Tibial nerve (tissue), 4 donors: Measurements from ENCODE around the gene VWC2L. TPM values are rescaled to one million over a fixed set of nuclear protein-coding genes. Genes with fewer than 3 reads are reported as not detected.

Experiments
- DNase-seq, 2 donors: peaks; one replicate each; pipeline ENCODE4 v3.0.0-alpha.2; 2019; ENCODE audit warnings: low spot score in 2 of 2
- H3K27ac ChIP-seq, 4 donors: fragments of 200-600 bp; sonication (generic) in 3 of 4; one replicate each; pipeline ENCODE4 v1.5.1; 2017 to 2019; ENCODE audit warnings: mild to moderate bottlenecking in 1 of 4
- H3K27me3 ChIP-seq, 2 donors: fragments of 200-600 bp; sonication (generic) in 1 of 2; one replicate each; pipeline versions ENCODE4 v1.5.1 to v1.6.0; 2017 to 2019
- H3K36me3 ChIP-seq, 3 donors: fragments of 200-600 bp; sonication (generic); one replicate each; pipeline ENCODE4 v1.5.1; 2018 to 2019
- H3K4me1 ChIP-seq, 4 donors: fragments of 200-600 bp; sonication (generic) in 3 of 4; one replicate each; pipeline ENCODE4 v1.5.1; 2017 to 2019
- H3K4me3 ChIP-seq, 4 donors: fragments of 200-600 bp; sonication (generic) in 3 of 4; one replicate each; pipeline ENCODE4 v1.5.1; 2017 to 2019; ENCODE audit warnings: mild to moderate bottlenecking in 1 of 4, moderate library complexity in 1 of 4
- H3K9me3 ChIP-seq, 4 donors: fragments of 200-600 bp; sonication (generic) in 3 of 4; one replicate each; pipeline ENCODE4 v1.5.1; 2017 to 2019
- EP300 ChIP-seq, 2 donors: sonication (generic); formaldehyde crosslinking; IDR thresholded peaks; one replicate each; pipeline ENCODE4 v1.6.1; 2017; ENCODE audit warnings: antibody characterized with exemption in 2 of 2, mild to moderate bottlenecking in 1 of 2
- POLR2A ChIP-seq, 2 donors: fragments of 450-650 bp; IDR thresholded peaks; one replicate each; pipeline ENCODE4 v1.6.1; 2017; ENCODE audit warnings: antibody characterized with exemption in 2 of 2, mild to moderate bottlenecking in 2 of 2, moderate library complexity in 2 of 2
- WGBS, 2 donors: methylation state at CpG; one replicate each; pipeline ENCODE4 v1.1.5; 2018; 5-methylcytosine and 5-hydroxymethylcytosine counted together
- total RNA-seq, 4 donors: library from RNA; depleted of rRNA; stranded (reverse); fragments of >200 nt; gene quantifications; one replicate each; pipeline ENCODE4 v1.1.0, GENCODE V29; 2016
- TF ChIP-seq, protein P1 (sequence below), 5 experiments: fragments of 200-600 bp in 3 of 5; fragments of 450-650 bp in 2 of 5; sonication (generic) in 3 of 5; IDR thresholded peaks; one replicate each; pipeline ENCODE4 v1.5.1; 2016 to 2019; ENCODE audit warnings: antibody characterized with exemption in 5 of 5, mild to moderate bottlenecking in 3 of 5, moderate library complexity in 2 of 5

Gene VWC2L
- total RNA-seq, 4 donors from 2014 or later = not detected

DNA sequence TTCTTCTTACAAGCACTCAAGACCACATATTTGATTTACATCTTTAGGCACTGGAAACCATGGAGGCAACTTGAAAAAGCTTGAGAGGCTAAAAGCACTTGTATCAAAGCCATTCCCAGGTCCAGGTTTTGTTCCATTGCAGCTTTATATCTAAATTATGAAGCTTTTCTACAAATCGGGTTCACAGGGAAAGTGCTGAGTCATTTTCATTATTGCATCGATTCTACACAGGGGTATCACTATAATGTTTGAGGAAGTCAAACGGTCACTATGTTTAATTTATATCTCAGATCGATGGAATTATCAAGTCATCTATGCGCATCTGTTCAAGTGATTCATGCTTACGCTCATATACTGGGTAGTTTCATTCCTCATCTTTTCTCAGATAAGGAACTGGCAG, 118.7 kb downstream of the VWC2L start:
- Histone ChIP-seq H3K27ac (no peak overlapping the region), H3K4me1 (no peaks in the 10 kb centered on the region), H3K27me3 (no peaks in the 10 kb centered on the region), H3K36me3 (no peaks in the 10 kb centered on the region), H3K9me3 (no peaks in the 10 kb centered on the region), H3K4me3 (no peak overlapping the region)
- DNase-seq = no peak
- TF ChIP-seq, protein P1, sequence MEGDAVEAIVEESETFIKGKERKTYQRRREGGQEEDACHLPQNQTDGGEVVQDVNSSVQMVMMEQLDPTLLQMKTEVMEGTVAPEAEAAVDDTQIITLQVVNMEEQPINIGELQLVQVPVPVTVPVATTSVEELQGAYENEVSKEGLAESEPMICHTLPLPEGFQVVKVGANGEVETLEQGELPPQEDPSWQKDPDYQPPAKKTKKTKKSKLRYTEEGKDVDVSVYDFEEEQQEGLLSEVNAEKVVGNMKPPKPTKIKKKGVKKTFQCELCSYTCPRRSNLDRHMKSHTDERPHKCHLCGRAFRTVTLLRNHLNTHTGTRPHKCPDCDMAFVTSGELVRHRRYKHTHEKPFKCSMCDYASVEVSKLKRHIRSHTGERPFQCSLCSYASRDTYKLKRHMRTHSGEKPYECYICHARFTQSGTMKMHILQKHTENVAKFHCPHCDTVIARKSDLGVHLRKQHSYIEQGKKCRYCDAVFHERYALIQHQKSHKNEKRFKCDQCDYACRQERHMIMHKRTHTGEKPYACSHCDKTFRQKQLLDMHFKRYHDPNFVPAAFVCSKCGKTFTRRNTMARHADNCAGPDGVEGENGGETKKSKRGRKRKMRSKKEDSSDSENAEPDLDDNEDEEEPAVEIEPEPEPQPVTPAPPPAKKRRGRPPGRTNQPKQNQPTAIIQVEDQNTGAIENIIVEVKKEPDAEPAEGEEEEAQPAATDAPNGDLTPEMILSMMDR (IDR thresholded peaks at IDR 0.05) = no peak
- TF ChIP-seq EP300 (IDR thresholded peaks at IDR 0.05) (no peak), POLR2A (IDR thresholded peaks at IDR 0.05) (no peak)
- 81 to 87% methylated on average over 6 of the region's 6 CpGs for WGBS, 2 donors

DNA sequence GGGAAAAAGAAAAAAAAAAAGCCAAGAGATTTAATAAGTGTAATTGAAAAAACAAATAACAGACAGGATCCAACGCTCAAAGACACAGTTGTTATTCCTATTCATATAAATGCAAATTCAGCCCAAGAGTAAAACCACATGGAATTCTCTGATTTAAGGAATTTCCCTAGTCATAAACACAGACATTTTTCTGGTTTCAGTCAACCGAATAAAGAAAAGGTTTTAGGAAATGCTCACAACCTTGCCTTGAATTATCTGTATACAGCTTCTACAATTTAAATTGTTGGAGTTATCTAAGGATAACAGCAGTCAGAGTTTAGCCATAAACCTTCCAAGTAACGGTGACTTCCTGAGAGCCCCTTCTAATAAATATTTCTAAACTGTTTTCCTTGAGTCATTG, 122.7 kb downstream of the VWC2L start:
- Histone ChIP-seq H3K27me3 (no peaks in the 10 kb centered on the region), H3K27ac (no peak overlapping the region), H3K4me1 (no peaks in the 10 kb centered on the region), H3K9me3 (no peaks in the 10 kb centered on the region), H3K36me3 (no peaks in the 10 kb centered on the region), H3K4me3 (no peak overlapping the region)
- DNase-seq = no peak
- 30 to 34% methylated on average over 3 of the region's 3 CpGs for WGBS, 2 donors
- TF ChIP-seq, protein P1 (IDR thresholded peaks at IDR 0.05) = no peak
- TF ChIP-seq POLR2A (IDR thresholded peaks at IDR 0.05) = no peak
- no peak for TF ChIP-seq EP300 (IDR thresholded peaks at IDR 0.05)

DNA sequence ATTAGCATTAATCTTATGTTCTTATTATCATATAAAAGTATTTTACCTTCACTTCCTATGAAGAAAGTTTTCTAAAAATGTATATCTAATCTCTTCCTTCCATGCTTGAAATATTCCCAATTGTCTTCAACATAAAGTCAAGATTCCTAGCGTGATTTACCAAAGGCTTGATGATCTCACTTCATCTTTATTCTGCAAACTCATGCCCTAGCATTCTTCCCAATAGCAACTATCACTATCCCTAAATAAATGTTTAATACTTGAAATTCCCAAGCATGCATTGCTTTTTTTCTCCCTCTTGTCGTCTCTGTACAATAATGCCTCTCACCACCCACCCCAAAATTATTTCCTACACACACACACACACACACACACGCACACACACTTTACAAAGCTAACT, 125.8 kb downstream of the VWC2L start:
- TF ChIP-seq, protein P1 (IDR thresholded peaks at IDR 0.05) = no peak
- TF ChIP-seq EP300 (IDR thresholded peaks at IDR 0.05) = no peak
- no peak for TF ChIP-seq POLR2A (IDR thresholded peaks at IDR 0.05)
- Histone ChIP-seq H3K4me1 (no peaks in the 10 kb centered on the region), H3K4me3 (no peak overlapping the region), H3K27me3 (no peaks in the 10 kb centered on the region), H3K27ac (no peak overlapping the region), H3K36me3 (no peaks in the 10 kb centered on the region), H3K9me3 (no peaks in the 10 kb centered on the region)
- 38 to 44% methylated on average over 3 of the region's 3 CpGs for WGBS, 2 donors
- DNase-seq = no peak

DNA sequence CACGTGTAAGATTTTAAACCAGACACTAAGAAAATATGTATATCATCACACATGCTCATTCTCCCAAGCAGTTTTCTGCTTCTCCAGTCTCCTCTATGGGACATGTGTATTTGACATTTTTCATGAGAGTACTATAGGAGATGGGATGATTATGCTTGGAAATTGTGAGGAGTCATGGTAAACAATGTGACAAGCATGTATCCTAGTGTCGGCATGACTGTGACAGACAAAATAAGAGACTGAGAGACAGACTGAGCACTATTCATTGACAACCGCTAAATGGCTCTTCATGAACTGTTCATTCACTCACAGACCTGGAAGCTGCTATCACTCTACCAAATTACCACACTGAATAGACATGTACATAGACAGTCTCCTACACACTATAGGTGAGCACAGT, 127.1 kb downstream of the VWC2L start:
- H3K27ac ChIP-seq = no peak overlapping the region
- WGBS, 2 donors = 62 to 65% methylated on average over 3 of the region's 3 CpGs
- no peaks in the 10 kb centered on the region for H3K27me3 ChIP-seq
- no peak overlapping the region for H3K4me3 ChIP-seq
- no peak for DNase-seq
- TF ChIP-seq, protein P1 (IDR thresholded peaks at IDR 0.05) = no peak
- no peak for TF ChIP-seq EP300 (IDR thresholded peaks at IDR 0.05)
- TF ChIP-seq POLR2A (IDR thresholded peaks at IDR 0.05) = no peak
- no peaks in the 10 kb centered on the region for H3K9me3 ChIP-seq
- no peaks in the 10 kb centered on the region for H3K36me3 ChIP-seq
- H3K4me1 ChIP-seq = peaks cover 0 to 6% (median 0%) of the 10 kb centered on the region in 4 donors

DNA sequence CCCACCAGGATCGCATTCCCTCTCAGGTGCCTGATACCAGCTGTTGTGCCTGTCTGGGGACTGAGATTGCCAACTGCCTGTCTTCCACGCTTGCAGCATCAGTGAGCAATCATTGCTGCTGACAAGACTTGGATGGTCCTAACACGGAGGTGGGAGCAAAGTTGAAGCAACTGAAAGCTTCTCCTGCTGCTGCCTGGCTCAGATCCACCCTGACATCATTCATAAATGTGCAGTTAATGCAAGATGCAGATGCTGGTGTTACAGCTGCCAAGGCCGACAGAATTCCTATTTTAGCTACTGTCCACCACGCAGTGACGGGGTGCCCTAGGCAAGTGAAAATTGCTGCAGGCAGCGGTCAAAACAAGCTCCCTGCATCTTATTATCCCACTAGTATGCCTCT, 131.4 kb downstream of the VWC2L start:
- DNase-seq = no peak
- 54 to 57% methylated on average over 7 of the region's 7 CpGs for WGBS, 2 donors
- Histone ChIP-seq H3K9me3 (no peaks in the 10 kb centered on the region), H3K27ac (no peak overlapping the region), H3K27me3 (no peaks in the 10 kb centered on the region), H3K36me3 (no peaks in the 10 kb centered on the region), H3K4me3 (no peak overlapping the region), H3K4me1 (peaks cover 0 to 6% (median 0%) of the 10 kb centered on the region in 4 donors)
- TF ChIP-seq POLR2A (IDR thresholded peaks at IDR 0.05) (no peak), EP300 (IDR thresholded peaks at IDR 0.05) (no peak)
- TF ChIP-seq, protein P1 (IDR thresholded peaks at IDR 0.05) = no peak
